GM18870 (cell line): ENCODE data around the gene SASH1.

ENCODE experiments used
- ATAC-seq: cut with Tn5 transposase; IDR thresholded peaks from one replicate; pipeline ENCODE4 v1.9.1; 2021; ENCODE audit warnings: moderate library complexity; ENCODE audit not compliant: unreplicated experiment

Gene SASH1

GRCh38 chr6:148429423-148429822 is 86.8 kb downstream of the SASH1 start:
- no peak for ATAC-seq

DNA sequence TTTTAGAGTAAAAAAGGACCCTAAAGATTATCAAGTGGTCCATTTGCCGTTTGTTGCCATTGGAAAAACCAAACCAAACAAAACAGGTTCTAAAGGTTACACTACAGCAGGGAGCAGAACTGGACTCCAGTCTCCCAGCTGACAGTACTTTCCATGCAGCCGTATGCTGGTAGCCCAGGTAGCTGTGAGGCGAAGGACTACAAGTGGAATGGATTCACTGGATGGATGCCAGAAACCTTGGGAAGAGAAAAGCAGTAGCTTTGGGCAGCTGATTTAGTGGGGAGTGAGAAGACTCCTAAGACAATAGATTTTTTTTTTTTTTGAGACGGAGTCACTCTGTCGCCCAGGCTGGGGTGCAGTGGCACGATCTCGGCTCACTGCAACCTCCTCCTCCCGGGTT is 88.3 kb downstream of the SASH1 start:
- ATAC-seq: no peak

GRCh38 chr6:148431413-148431812 is 88.8 kb downstream of the SASH1 start:
- no peak for ATAC-seq

GRCh38 chr6:148431840-148432239 is 89.2 kb downstream of the SASH1 start:
- no peak for ATAC-seq

DNA sequence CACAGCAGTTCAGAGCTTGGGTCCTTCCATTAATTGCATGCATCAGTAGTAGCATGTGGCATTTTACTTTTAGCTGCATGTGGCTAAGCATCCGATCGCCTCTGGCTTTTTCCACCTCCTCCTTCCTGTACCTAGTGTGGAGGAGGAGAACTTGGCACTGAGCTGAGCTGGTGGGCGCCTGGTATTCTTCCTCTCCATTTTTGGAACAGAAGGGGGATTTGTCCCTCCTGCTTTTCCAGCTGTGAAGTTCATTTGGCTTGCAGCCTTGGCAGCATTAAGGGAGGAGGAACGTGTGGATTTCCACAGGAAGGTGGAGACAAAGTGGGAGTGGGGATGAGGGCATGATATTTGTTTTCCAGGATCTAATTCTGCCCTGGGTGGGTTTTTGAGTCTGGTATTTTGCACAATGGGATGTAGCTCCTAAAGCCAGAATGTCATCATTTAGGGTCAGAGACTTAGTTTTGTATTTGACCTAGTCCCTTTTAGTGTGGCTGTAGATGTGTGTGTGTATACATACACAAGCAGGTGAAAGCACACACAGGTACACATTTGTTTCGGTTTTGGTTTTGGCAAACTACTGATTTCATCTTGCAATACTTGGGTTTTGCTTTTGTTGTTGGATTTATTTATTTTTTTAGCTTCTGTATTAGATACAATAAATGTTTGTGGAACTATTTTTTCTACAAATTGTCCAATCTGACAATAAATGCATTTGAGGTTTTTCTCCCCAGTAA is 90.0 kb downstream of the SASH1 start:
- no peak for ATAC-seq

GRCh38 chr6:148435386-148435785 is 92.7 kb downstream of the SASH1 start:
- ATAC-seq: no peak

DNA sequence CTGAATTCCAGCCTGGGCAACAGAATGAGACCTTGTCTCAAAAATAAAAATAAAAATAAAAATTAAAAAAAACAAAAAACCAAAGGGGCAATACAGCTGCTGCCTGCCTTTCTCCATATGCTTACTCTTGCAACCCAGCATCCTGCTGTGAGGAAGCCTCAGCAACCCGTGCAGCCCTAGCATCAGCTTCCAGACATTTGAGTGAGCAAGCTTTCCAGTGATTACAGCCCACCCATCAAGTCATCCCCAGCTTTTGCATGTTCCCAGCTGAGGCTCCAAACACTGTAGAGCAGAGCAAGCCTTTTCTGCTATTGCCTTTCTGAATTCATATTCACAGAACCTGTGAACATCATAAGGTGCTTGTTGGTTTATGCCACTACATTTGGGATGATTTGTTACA is 93.8 kb downstream of the SASH1 start:
- no peak for ATAC-seq

DNA sequence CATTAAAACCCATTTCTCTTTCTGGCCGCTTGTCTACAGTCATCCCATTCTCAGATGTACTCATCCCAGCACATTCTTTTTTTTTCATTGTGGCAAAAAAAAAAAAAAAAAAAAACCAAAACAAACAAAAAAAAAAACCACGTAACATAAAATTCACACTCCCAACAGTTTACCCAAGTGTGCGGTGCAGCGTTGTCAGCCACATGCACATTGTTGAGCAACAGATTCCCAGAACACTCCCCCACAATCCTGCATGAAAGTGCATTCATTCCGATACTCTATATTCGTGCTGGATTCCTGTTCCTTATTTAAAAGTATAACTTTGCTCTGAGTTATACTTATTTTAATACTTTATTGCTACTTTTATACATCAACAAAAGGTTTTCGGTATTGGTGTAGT is 96.0 kb downstream of the SASH1 start:
- no peak for ATAC-seq

- no peak for ATAC-seq
Measured at GRCh38 chr6:148440016-148440415, 97.4 kb downstream of the SASH1 start.

DNA sequence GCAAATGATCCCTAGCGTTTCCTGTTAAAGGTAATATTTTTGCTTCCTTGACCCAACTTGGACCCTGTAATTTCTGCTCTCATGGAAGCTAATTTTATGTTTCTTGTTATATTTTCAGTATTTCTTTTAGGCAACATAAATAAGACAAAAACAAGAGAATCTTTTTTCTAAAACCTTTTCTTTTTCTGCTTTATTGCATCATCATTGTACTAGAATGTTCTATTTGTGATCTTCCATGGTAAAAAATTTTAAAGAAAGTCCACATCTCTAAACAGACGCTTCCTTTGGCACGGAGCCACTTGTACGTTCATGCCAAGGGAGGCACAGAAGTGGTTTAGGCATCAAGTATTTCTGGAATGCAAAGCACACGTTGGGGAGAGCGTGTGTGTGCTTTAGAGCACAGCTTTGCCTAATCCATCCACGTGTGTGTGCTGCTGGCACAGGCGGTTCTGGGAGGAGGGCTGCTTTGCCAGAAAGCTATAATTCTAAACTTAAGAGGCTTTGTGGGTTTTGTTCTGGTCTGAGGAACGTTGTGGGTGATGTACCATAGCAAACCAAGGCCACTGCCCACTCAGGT is 98.3 kb downstream of the SASH1 start:
- ATAC-seq: no peak

GRCh38 chr6:148441454-148441911 is 98.8 kb downstream of the SASH1 start:
- peak; percentile 89 for ATAC-seq

DNA sequence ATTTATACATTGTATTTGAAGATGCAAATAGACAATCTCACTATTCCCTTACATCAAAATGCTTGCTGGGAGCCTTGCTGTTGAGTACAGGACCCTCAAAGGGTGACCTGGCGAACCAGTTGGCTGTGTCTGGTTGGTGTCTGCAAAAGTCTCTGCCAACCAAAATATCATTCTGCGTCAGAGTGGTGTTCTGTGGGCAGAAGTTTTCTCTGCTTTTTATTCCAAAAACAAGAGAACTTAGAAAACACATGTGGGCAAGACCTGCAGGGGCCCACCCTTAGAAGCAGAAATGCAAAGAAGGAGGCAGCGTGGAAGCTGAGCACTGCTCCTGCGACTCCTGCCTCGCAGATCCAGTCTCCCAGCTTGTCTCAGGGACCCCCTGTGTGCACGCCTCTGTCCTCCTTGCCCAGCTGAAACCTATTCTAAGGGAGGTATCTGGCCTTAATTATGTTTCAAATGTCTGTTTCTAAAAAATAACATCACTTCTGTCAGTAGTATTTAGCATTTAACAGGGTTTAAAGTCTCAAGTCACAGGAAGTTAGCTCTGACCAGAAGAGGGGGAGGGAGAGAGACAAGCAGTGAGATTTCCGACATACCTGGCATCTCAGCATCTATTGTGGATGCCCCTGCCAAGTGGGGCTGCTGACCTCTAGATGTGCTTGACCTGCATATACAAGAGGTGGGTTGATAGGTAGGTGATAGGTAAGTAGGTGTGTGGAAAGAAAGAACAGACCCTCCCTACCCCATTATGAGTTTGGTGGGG is 101.3 kb downstream of the SASH1 start:
- ATAC-seq: no peak

DNA sequence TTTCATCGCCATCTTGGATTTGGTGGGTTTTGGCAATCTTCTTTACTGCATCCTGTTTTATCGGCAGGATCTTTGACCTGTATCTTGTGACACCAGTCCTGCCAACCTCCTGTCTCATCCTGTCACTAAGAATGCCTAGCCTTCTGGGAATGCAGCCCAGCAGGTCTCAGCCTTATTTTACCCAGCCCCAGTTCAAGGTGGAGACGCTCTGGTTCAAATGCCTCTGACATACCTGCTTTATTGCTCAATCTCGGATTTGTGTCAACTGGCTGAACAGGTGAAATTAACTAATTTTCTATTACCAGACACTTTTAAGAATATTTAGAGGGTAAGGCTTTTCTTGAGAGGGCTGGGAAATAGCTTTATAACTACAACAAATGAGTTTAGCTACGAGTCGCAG is 102.5 kb downstream of the SASH1 start:
- no peak for ATAC-seq

GRCh38 chr6:148445620-148446019 is 103.0 kb downstream of the SASH1 start:
- ATAC-seq: no peak

DNA sequence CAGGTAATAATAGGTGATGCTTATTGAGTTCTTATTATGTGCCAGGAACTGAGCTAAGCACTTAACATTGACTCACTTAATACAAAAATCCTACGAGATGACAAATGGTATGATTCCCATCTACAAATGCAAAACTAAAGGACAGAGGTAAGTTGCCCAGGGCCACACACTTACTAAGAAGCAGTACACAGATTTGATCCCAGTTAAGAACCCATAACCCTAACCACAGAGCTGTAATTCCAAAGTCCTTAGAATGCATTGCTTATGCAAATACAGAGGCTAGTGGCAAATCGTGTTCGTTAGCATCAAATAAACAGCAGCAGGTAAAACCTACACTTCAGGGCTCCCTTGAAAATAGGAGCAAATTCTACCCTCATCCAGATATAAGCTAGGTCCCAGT is 104.0 kb downstream of the SASH1 start:
- no peak for ATAC-seq

DNA sequence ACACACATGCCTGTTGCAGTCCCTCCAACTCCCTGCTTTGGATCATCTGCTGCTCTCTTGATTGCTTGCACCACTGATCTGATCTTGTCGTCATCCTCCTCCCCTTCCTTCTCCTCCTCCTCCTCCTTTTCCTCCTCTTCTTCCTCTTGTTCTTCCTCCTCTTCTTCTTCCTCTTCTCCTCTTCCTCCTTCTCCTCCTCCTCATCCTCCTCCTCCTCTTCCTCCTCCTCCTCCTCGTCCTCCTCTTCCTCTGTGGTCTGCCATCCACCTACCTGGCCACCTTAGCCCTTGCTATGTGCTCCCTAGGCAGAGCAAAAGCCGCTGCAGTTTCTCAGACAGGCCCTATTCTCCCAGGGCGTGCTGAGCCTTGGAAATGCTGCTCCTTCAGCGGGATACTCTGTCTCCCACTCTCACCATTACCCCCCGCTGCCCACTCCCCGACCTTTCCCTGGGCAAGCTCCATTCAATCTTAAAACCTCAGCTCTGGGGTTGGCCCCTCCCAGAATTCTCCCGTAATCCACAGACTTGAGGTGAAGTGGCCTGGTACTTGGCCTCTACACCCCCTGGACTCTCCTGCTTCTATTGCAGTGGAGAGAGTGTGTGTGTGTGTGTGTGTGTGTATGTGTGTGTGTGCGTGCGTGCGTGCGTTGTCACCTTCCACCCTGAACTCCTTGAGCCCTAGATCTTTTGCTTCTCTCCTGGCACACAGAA is 105.0 kb downstream of the SASH1 start:
- no peak for ATAC-seq

DNA sequence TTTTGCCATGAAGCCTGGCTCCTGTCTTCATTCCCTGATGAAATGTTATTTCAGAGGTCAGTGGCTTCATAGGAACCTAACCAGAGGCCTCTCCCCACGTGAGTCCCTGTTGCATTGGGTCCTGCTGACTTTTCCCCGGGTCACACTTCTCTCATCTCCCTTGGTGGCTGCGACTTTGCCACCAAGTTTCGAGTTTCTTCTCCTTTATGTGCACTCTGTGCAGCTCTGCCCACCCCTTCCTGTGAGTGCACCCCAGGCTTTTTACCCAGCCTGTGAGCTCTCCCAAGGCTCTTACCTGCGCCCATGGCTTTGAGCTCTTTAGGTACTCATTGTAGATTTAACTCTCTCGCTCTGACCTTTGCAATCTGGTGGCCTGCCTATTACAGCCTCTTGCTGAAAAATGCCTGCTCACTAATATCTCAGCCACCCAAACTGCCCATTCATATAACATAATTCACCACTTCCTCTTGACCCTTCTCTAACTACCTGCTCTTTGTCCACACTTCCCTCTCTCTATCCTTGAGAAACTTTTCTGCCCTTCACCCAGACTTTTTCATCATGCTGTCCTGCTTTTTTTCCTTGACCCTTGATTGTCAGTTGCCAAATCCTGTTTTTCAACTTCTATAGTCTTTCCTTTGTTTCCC is 105.9 kb downstream of the SASH1 start:
- ATAC-seq: peak; percentile 53

- ATAC-seq: no peak
Measured at GRCh38 chr6:148450866-148451265, 108.2 kb downstream of the SASH1 start.

DNA sequence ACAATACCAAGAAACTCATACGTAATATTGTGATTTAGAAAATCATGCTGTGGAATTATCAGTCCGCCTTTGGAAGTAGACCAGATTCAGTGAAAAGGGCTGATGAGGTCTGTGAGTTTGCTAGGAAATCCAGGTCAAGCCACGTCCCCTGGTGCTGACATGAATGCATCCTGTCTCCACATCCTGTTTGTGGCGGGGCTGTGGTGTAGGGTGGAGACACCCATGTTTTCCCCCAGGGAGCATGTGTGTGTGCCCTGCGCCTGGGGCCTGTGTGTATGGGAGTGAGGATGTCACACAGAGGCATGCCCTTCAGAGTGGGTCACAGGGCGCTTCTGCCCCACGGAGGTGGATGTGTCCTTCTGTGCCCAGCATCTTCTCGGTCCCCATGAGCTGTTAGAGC is 109.1 kb downstream of the SASH1 start:
- ATAC-seq: no peak

DNA sequence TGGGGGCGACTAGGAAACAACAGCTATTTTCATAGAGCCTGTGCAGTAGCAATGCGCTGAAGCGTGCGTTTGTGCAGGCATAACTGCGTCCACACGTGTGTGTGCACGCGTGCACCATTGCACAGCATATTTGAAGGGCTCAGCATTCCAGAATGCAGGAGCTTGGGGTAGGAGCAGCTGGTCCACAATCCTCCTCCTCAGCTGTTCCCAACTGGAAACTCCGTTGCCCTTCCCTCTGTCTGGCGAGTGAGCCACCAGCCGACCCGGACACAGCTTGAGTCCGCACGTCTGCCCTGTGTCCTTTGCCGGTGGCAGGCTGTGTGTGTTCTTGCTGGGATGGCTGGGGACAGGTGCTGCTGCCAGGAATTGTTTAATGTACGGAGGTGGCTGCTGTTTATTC is 110.2 kb downstream of the SASH1 start:
- ATAC-seq: no peak

- ATAC-seq: no peak
Measured at GRCh38 chr6:148453906-148454305, 111.3 kb downstream of the SASH1 start.
